HG03135 (cell line): ENCODE measurements around the gene TNIP2.
"Not testable (repeated sequence)": the region's sequence is repeated elsewhere in the genome, so short reads cannot be mapped to it uniquely, and the experiment has no call there.

Source experiments
- ATAC-seq: cut with Tn5 transposase; IDR thresholded peaks from one replicate; pipeline ENCODE4 v1.9.1; 2021; ENCODE audit warnings: mild to moderate bottlenecking, moderate library complexity; ENCODE audit not compliant: unreplicated experiment

The TNIP2 gene

DNA sequence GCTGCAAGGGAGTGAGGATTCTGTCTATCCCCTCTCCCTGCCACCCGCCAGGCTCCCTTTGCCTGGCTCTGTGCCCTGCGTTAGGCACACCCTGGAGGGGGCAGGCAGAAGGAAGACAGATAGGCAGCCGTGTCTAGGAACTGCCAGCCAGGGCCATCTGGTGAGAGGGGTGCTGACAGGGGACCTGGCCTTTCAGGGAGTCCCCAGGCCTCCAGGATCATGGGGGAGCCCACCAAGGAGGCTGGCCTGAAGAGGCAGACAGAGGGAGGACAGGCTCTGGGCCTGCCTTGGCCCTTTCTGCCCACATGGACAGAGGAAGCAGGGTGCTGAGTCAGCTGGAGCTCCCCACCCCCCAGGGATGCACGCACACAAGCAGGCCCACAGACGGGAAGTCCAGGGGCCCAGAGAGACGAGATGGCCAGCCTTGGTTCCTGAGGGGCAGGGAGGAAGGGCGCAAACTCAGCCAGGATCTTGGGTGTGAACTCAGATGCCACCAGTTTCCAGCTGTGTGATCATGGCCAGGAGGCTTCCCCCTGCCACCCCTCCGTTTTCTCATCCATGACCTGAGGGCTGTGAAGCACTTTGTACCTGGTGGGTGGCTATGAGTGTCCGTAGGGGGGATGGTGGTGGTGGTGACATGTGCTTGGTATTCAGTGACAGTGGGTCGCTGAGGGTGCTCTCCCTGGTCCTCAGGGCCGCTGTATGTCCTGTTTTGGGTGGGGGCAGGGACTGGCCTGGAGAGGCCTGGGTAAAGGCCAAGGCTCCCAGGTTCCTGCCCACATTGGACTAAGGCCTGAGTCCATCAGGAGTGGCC, 38.6 kb upstream of the TNIP2 start:
- no peak for ATAC-seq

DNA sequence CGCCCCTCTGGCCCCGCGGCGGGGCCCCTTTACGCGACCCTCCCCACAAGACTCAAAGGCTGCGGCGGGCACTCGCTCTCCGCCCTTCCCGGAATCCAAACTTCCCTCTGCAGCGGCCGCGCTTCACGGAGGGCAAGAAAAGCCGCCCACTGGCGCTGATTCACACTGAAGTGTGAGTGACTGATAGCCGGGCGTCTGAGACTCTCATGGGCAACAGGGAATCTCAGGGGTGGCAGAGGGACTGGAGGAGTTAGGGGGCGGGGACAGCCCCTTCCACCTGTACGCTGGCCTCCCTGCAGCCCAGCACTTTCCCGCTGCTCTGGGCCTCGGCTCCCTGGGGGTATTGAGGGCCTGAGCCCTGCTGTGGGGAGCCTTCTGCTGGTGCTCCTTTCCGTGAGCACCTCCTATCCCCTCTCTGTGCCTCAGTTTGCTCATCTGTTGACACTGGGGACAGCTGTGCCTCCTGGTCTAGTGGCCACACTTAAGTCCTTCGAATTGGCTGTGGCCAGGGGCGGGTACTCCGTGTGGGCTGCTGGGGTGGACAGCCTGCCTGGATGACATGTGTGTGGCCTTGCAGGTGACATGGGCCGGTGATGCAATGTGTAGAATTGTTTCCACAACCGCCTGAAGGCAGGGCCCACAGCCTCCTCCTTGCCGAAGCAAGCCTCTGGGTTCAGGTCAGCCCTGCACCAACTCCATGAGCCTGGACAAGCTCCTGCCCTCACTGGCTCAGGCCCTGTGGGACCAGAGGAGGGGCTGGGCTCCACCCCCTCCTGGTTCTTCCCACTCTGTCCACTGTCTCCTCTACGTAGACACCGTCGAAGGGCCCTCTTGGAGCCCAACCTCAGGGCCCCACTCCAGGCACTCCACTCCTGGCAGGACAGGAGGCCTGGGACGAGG, 37.7 kb upstream of the TNIP2 start:
- no peak for ATAC-seq

DNA sequence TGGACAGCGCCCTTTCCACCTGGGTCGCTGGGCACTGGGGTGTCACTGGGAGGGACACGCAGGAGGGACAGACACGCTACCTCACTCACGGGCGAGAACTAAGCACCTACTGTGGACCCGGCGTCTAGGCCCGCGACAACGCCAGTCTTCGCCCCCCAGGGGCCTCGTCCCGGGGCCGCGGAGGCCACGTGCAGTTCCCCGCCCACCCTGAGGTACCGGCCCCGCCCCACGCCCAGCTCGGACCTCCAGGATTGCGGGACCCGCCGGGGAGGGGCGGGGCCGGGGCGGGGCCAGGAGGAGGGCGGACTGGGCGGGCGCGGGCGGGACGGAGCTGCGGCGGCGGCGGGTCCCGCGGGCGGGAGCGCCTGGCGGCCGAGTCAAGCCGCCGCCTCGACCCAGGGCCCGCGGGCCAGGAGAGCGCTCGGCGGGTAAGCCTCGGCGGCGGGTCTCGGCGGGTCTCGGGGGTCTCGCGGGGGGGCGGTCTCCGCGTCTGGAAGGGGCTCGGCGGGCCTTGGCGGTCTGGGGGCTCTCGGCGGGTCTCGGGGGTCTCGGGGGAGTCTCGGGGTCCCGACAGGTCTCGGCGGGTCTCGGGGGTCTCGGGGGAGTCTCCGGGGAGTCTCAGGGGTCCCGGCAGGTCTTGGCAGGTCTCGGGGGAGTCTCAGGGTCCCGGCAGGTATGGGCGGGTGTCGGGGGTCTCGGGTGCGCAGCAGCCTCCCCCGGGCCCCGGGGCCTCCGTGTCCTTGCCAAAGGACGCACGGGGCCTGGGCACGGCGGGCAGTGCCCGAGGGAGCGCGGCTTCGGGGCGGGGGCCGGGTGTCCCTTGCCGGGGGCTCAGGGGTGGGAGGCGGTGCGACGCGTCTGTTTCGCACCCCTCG, 36.8 kb upstream of the TNIP2 start, which contains the start of gene SH3BP2:
Gene SH3BP2 (plus strand): TSS at position 375 of the 875 bp plus-strand sequence. CDS start 27,533 bp downstream, outside the sequence.
- ATAC-seq: no peak

DNA sequence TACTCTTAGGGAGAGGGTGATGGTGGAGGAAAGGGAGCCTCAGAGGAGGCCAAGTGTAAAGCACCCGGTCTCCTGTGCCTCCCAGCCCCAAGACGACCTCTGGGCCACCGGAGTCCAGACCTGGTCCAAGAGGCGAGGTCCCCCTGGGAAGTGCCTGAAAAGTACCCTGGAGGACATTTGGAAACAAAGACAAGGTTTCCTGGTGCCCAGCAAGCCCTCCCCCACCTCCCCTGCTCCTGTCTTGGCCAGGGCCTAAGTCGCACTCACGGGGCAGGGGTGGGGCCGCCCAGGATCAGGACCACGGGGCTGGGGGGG, 36.2 kb upstream of the TNIP2 start:
- no peak for ATAC-seq

DNA sequence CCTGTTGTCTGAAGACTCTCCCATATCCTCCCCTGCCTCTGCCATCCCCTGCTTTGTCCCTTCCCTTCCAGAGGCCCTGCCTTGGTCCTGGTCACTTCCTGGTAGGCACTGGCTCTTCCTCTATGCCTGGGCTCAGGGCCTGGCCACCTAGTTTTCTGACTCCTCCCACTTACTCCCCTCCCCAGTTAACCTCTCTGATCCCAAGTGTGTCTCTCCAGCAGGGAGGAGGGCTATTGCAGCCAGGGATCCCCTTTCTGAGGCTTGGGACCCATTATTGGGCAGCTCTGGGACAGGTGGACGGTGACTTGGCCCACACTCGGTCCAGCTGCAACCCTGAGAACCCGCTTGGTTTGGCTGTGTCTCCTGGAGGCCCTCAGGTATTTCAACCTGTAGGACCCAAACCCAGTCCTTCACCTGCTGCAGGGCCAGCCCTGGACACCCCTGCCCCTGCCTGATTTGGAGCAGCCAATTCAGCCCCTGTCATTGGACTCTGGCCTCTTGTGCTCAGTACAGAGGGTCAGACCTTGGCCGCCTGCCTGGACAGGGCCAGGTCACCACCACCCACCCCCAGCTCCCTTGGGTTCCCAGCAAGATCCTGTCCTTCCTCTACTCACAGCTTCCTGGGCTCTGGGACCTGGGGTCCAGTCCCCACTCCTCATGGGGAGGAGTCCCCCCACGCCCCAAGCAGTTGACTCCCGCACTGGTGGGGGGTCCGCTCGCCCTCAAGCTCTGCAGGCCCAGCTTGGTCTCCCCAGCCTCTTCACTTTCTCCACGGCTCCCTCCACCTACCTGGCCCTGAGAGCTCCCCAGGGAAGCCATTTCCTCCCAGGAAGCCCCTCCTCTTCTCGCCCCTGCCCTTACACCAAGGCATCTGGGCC, 35.6 kb upstream of the TNIP2 start:
- ATAC-seq: no peak

DNA sequence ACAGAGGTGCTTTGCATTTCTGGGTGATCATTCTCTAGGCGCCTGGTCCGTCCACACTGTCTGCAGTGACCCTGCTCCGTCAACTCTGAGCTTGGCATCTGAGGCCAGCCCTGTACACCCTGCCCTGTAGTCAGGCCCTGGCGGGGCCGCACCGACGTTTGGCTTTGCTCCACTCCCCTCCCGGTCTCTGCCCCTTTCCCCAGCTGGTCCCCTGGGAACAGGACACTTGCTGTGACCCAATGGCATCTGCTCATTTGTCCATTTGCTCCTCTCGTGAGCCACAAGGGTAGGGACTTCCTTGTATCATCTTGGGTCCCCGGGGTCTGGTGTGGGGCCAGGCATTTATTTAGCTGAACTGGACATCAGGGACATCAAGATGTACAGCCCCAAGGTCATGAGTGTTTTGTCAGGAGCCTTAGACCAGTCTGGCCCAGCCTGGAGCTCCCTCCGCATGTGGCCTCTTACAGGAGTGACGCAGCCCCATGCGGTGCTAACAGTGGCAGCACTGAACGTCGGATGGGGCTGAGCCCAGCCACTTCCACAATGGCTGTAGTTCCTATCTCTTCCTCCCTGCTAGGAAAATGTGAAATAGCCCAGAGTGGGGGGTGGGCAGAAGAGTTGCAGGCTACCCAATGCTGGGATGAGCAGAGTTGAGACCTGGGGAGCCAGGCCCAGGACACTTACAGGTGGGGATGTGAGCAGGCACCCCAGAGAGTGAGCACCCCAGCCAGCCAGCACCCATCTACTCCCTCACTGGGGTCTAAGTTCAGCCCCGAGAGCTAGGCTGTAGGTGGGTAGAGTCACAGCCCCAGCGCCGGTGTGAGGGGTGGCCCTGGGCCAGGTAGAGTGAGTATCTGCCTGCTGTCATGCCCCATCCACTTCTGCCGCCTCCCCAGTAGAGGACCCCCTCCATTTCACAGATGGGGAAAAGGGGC, 34.7 kb upstream of the TNIP2 start:
- ATAC-seq: no peak

DNA sequence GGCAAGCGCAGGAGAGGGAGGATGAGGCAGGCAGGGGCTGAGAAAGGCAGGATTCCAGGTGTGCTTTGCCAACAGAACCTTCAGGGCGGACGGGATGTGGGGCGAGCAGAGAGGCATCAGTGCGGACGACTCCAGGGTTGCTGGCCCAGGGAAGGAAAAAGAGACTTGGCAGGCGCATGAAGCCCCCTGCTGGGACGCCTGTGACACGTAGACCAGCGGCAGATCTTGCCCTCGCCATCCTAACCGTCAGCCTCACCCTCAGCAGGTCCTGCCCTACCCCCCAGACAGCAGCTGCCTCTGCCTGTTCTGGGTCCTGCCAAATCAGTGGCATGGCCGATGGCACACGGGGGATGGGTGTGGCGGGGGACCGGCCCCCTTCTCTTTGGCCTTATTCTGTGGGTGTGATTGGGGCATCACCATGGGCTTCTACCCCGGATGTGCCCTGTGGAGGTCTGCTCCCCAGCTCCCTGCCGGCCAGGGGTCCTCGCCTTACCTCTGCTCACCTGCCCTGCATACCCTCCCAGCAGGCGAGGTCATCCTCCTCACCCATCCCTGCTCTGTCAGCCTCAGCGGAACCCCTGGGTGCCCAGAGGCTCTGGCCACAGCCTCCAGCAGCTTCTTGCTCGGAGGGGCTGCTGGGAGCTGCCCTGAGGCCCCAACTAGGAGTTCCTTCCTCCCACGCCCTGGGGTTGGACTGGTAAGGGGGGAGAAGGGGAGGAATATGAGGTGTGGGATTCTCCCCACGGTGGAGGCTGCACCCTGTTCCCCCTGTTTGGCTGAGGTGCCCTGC, 33.9 kb upstream of the TNIP2 start:
- no peak for ATAC-seq

DNA sequence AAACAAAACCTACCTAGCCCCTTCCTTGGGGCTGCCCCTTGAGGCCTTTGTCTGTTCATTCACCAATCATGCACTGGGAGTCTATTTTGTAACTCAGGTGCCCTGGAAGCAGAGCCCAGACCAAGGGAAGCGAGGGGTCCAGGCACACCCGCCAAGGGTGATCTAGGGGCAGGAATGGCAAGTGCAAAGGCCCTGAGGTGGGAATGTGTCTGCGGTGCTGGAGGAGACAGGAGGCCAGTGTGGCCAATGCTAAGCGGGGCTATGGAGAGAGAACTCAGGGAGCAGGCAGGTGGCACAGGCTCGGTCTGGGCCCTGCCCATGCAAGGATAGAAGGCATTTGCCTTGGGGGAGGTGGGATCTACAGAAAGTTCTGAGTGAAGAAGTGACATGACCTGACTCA, 33.2 kb upstream of the TNIP2 start:
- ATAC-seq: no peak

DNA sequence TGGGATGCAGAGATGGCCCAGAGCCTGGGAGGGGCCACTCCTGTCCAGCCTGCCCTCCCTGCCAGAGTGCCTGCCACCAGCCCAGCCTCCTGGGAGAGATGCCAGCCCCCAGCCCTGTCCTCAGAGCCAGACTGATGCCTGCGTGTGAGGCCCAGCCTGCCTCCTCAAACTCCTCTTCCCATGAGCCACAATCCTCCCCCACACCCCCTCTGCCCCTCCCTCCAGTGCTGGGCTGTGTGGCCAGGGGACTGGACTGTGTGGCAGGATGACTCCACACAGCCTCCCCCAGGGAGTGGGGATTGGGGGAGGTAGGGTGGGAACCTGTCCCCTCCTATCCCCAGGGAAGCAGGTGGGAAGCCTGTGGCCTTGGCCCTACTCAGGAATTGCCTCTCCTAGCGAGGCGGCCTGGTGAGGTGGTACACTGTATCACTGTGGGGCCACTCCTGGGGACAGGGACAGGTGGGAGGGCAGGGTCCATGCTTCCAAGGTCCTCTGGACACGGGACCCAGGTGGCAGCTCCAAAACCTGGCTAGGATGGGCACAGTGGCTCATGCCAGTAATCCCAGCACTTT, 32.5 kb upstream of the TNIP2 start:
- no peak for ATAC-seq

DNA sequence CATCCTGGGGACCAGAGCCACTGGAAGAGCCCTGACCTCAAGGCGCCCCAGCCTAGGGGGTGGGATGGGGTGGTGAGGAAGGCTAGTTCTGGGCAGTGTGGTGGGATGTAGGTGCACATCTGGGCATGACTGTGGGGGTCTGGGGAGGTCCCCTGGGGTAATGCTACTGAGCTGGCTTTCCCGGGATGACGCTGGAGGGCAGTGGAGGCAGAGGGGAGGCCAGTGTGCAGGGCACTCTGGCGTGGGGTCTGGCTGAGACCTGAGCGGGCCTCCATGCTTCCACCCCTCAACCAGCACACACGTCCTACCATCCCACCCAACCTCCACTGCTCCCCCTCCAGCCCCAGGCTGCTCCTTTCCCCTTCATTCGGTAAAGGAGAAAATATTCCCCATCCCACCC, 32.0 kb upstream of the TNIP2 start:
- no peak for ATAC-seq

DNA sequence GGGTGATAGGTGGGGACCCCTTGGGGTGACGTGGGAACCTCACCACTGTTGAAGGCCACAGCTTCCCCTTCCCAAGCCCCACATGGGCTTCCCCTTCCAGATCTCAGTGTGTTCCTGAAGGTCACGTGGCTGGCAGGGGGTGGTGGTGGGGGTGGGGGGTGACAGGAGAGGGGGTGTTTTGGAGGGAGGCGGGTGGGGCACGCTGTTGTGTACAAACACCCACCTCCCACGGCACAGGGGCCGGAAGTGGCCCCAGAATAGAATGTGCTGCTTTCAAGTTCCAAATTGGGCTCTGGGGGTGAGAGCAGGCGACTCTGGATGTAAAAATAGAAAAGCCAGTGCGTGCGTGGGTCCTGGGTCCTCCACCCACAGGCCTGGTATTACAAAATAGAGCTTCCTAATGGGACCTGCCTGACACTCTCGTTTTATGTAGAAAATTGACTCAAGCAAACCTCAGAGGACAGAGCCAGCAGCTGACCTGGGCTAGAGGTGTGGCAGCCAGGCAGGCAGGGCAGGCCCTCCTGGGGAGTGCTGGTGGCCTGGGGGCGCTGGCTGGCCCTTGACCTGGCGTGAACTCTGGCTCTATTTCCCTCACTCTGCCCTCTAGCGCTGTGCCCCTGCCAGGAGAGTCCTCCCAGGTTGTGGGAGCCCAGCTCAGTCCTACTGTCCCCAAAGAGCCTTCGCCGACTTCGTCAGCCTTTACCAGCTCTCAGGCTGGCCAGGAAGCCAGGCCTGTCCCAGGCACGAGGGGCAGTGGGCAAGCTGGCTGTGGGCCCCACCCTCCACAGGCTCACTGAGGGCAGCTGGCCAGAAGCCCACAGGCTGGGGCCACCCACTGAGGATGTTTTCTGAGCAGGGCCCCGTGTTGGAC, 31.3 kb upstream of the TNIP2 start:
- ATAC-seq: peak; percentile 53

DNA sequence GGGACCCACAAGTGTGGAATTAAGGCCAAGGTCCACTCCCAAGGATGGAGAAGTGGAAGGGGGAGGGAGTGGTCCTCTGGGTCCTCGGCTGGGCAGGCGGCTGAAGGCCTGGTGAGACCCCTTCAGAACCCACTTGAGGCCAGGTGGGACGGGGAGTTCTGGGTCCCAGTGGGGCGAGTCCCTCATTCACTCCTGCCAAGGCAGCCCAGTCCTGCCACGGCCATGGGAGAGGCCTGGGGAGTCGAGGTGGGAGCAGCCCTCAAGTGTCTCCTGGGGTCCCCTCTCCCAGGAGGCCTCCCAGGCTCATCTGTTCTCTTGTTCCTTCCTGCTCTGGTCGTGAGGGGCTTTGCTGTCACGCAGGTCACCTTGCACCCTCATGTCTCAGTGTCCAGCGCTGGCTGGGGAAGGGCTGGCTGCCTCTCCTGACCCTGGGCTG, 30.7 kb upstream of the TNIP2 start:
- no peak for ATAC-seq

DNA sequence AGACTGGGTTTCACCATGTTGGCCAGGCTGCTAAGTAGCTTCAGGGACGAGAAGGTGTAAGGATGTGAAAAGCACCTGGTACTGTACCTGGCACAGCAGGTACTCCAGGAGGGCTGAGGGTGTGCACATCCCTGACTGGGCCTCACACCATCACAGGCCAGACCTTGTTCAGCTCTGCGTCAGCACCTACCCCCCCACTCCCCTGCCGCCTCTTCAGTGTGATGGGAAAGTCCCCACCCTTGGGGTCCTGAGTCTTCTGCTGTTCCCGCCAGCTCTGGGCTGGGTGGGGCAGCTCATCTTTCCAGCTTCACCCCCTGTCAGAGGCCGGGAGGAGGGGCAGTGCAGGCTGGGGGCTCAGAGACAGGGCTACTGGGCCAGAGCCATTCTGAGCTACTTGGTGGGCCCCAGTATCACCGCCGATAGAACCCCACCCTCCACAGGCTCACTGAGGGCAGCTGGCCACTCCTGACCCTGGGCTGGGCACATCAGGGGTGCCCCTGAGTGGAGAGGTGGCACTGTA, 30.1 kb upstream of the TNIP2 start:
- ATAC-seq: no peak

DNA sequence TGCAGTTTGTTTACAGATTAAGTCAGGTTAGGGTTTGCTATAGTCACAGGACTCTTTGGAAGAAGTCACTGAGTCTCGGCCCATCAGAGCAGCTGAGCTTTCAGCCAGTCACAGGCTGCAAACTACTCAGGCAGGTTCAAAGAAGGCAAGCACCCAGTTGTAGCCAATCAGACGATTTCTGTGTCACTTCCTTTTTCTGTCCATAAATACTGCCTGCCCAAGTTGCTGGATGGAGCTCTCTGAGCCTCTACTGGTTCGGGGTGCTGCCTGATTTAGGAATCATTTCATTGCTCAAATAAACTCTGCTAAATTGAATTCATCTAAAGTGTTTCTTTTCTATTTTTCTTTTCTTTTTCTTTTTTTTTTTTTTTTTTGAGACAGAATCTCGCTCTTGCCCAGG, 29.5 kb upstream of the TNIP2 start:
- no peak for ATAC-seq

DNA sequence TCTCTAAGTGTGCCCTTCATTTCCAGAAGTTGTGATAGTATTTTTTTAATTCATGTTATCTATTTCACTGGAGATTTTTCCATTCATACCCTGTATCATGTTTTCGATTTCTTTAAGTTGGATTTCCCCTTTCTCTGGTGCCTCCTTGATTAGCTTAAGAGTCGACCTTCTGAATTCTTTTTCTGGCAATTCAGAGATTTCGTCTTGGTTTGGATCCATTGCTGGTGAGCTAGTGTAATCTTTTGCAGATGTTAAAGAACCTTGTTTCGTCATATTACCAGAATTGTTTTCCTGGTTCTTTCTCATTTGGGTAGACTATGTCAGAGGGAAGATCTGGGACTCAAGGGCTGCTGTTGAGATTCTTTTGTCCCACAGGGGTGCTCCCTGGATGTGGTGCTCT, 27.7 kb upstream of the TNIP2 start:
- ATAC-seq: no peak

DNA sequence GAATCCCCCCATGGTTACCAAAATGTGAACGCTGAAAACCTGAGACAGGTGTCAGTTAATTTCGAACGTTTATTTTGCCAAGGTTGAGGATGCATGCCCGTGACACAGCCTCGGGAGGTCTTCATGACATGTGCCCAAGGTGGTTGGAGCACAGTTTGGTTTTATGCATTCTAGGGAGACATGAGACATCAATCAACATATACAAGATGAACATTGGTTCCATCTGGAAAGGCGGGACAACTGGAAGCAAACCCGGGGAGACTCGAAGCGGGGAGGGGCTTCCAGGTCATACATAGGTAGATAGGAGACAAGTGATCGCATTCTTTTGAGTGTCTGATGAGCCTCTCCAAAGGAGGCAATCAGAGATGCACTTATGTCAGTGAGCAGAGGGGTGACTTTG, 25.8 kb upstream of the TNIP2 start:
- ATAC-seq: no peak

DNA sequence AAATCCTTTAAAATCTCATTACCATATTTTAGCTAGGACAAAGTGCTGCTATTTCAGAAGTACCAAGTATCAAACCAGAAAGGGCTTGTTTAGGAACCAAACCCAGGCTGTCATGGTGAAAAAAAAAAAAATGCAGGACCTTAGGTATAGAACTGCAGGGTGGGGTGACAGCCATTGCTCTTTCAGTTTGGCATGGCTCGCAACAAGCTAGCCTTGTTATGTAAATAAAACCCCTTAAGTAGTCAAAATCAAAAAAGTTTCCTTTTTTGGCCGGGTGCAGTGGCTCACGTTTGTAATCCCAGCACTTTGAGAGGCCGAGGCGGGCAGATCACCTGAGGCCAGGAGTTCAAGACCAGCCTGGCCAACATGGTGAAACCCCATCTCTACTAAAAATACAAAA, 24.5 kb upstream of the TNIP2 start:
- not testable (repeated sequence) for ATAC-seq
